Caco-2 (cell line): ENCODE data around the gene ZNF609. TPM values are rescaled to one million over a fixed set of nuclear protein-coding genes. Genes with fewer than 3 reads are reported as not detected.

Experiments
- BruUV-seq: library from RNA; stranded (reverse); fragments of 400-500 nt; replicated peaks from 2 replicates; lab custom pipeline; 2021; lab: Mats Ljungman, UMichigan
- CTCF ChIA-PET: fragments of 300-600 bp; sonication (Branson Sonifier 250); formaldehyde crosslinking; loops from one replicate; lab custom pipeline; 2022; ENCODE audit warnings: antibody characterized with exemption; lab: Charles Lee
- POLR2A ChIA-PET: fragments of 300-600 bp; sonication (Branson Sonifier 250); formaldehyde crosslinking; loops from one replicate; lab custom pipeline; 2022; ENCODE audit warnings: antibody characterized with exemption; lab: Charles Lee
- DNase-seq, 2 experiments: peaks; one replicate each; pipeline versions ENCODE4 v3.0.0 to v3.0.0-alpha.2; 2020 to 2022
- H3K27me3 ChIP-seq: replicated peaks from 2 replicates; pipeline ENCODE4 v1.6.0; 2011; ENCODE audit warnings: low read length; ENCODE audit not compliant: control insufficient read depth, insufficient read depth
- H3K36me3 ChIP-seq: 2 replicates; pipeline ENCODE4 v1.5.1; 2011; ENCODE audit warnings: low read length; ENCODE audit not compliant: control insufficient read depth, insufficient read depth
- H3K4me1 ChIP-seq: fragments of 250-450 bp; sonication (Bioruptor Pico); 2 replicates; pipeline ENCODE4 v1.5.1; 2020; ENCODE audit warnings: mild to moderate bottlenecking
- H3K4me3 ChIP-seq: 2 replicates; pipeline ENCODE4 v1.5.1; 2011; ENCODE audit warnings: low read depth, mild to moderate bottlenecking, control low read depth, low read length
- H3K9me3 ChIP-seq: fragments of 250-450 bp; sonication (Bioruptor Pico); 2 replicates; pipeline ENCODE4 v1.5.1; 2020; ENCODE audit warnings: mild to moderate bottlenecking, moderate library complexity
- H3K27ac Mint-ChIP-seq: one replicate; pipeline ENCODE4 v1.8.0; 2022; ENCODE audit warnings: mixed read lengths; ENCODE audit not compliant: unreplicated experiment
- H3K27me3 Mint-ChIP-seq: one replicate; pipeline ENCODE4 v1.8.0; 2022; ENCODE audit warnings: mixed read lengths; ENCODE audit not compliant: insufficient read depth, unreplicated experiment
- H3K36me3 Mint-ChIP-seq: one replicate; pipeline ENCODE4 v1.8.0; 2022; ENCODE audit warnings: mild to moderate bottlenecking, mixed read lengths; ENCODE audit not compliant: insufficient read depth, unreplicated experiment
- H3K4me1 Mint-ChIP-seq: one replicate; pipeline ENCODE4 v1.8.0; 2022; ENCODE audit warnings: low read depth, mixed read lengths; ENCODE audit not compliant: unreplicated experiment
- H3K4me3 Mint-ChIP-seq: one replicate; pipeline ENCODE4 v1.8.0; 2022; ENCODE audit warnings: mild to moderate bottlenecking, moderate library complexity, mixed read lengths; ENCODE audit not compliant: unreplicated experiment
- H3K9me3 Mint-ChIP-seq: one replicate; pipeline ENCODE4 v1.8.0; 2022; ENCODE audit warnings: mixed read lengths; ENCODE audit not compliant: unreplicated experiment
- CTCF ChIP-seq, 2 experiments: fragments of 200-600 bp in 1 of 2; IDR thresholded peaks; 1 replicate in 1 of 2; 2 replicates in 1 of 2; pipeline versions ENCODE4 v1.5.1 to v1.8.0; 2011 to 2022; ENCODE audit warnings: antibody characterized with exemption in 1 of 2, control low read depth in 1 of 2, inconsistent platforms in 1 of 2, low read depth in 1 of 2, low read length in 1 of 2, mild to moderate bottlenecking in 1 of 2, moderate library complexity in 1 of 2; ENCODE audit not compliant: insufficient read depth in 1 of 2, severe bottlenecking in 1 of 2, unreplicated experiment in 1 of 2
- intact Hi-C: fragments of 100-400 bp; cut with micrococcal nuclease; formaldehyde crosslinking; loops from one replicate; pipeline ENCODE4 v1.10.0; 2022; ENCODE audit not compliant: unreplicated experiment
- total RNA-seq: library from RNA; stranded (reverse); gene quantifications from 2 replicates; pipeline ENCODE4 v1.2.3, GENCODE V29; 2022

The ZNF609 gene
- total RNA-seq, 1 experiment from 2014 or later = 30.1 TPM

GRCh38 chr15:64717130-64717529 is 256.8 kb downstream of the ZNF609 start:
- Mint-ChIP-seq H3K36me3 (no peaks in the 10 kb centered on the region), H3K27ac (no peak overlapping the region), H3K9me3 (no peaks in the 10 kb centered on the region), H3K4me1 (no peaks in the 10 kb centered on the region), H3K27me3 (no peaks in the 10 kb centered on the region), H3K4me3 (no peak overlapping the region)
- TF ChIP-seq CTCF (IDR thresholded peaks at IDR 0.05; ENCODE audit: insufficient read depth in 1 of 2, low read depth in 1 of 2, low read length in 1 of 2, severe bottlenecking in 1 of 2, unreplicated experiment in 1 of 2) = no peak
- ChIA-PET CTCF (interaction anchor here (1.1 kb wide), 1 partner anchor 14 kb away, joined by 3 read pairs; no protein-coding TSS in a partner anchor), POLR2A (no interaction called here)
- Histone ChIP-seq H3K9me3 (no peaks in the 10 kb centered on the region), H3K4me1 (no peaks in the 10 kb centered on the region), H3K4me3 (no peak overlapping the region), H3K27me3 (no peaks in the 10 kb centered on the region), H3K36me3 (no peaks in the 10 kb centered on the region)
- no peak for DNase-seq
- BruUV-seq = no TSS peak
- intact Hi-C loops = no loop called here

GRCh38 chr15:64717735-64718495 is 257.5 kb downstream of the ZNF609 start:
- TF ChIP-seq CTCF (IDR thresholded peaks at IDR 0.05; ENCODE audit: insufficient read depth in 1 of 2, low read depth in 1 of 2, low read length in 1 of 2, severe bottlenecking in 1 of 2, unreplicated experiment in 1 of 2) = no peak
- no peaks in the 10 kb centered on the region for H3K27me3 Mint-ChIP-seq
- no peak overlapping the region for H3K4me3 Mint-ChIP-seq
- no TSS peak for BruUV-seq
- Histone ChIP-seq H3K27me3 (no peaks in the 10 kb centered on the region), H3K4me3 (no peak overlapping the region), H3K9me3 (no peaks in the 10 kb centered on the region), H3K4me1 (no peaks in the 10 kb centered on the region), H3K36me3 (no peaks in the 10 kb centered on the region)
- DNase-seq = no peak
- H3K36me3 Mint-ChIP-seq = no peaks in the 10 kb centered on the region
- H3K4me1 Mint-ChIP-seq = no peaks in the 10 kb centered on the region
- intact Hi-C loops = no loop called here
- POLR2A ChIA-PET = no interaction called here
- no peaks in the 10 kb centered on the region for H3K9me3 Mint-ChIP-seq
- H3K27ac Mint-ChIP-seq = no peak overlapping the region
- CTCF ChIA-PET = no interaction called here

- no peak for DNase-seq
- no peaks in the 10 kb centered on the region for H3K27me3 Mint-ChIP-seq
Measured at GRCh38 chr15:64720188-64720587, 259.8 kb downstream of the ZNF609 start.

More at GRCh38 chr15:64720188-64720587, 259.8 kb downstream of the ZNF609 start:
- Histone ChIP-seq H3K4me3 (no peak overlapping the region), H3K27me3 (no peaks in the 10 kb centered on the region), H3K36me3 (no peaks in the 10 kb centered on the region), H3K9me3 (no peaks in the 10 kb centered on the region), H3K4me1 (no peaks in the 10 kb centered on the region)
- no peaks in the 10 kb centered on the region for H3K4me1 Mint-ChIP-seq
- H3K27ac Mint-ChIP-seq = no peak overlapping the region
- POLR2A ChIA-PET = no interaction called here
- BruUV-seq = no TSS peak
- no peak for TF ChIP-seq CTCF (IDR thresholded peaks at IDR 0.05; ENCODE audit: insufficient read depth in 1 of 2, low read depth in 1 of 2, low read length in 1 of 2, severe bottlenecking in 1 of 2, unreplicated experiment in 1 of 2)
- H3K36me3 Mint-ChIP-seq = no peaks in the 10 kb centered on the region
- CTCF ChIA-PET = interaction anchor here (0.6 kb wide), 1 partner anchor 325 kb away, joined by 4 read pairs; no protein-coding TSS in a partner anchor
- no peak overlapping the region for H3K4me3 Mint-ChIP-seq
- intact Hi-C loops = no loop called here
- no peaks in the 10 kb centered on the region for H3K9me3 Mint-ChIP-seq
